HepG2 (cell line): ENCODE results near the gene EZH1. TPM values are rescaled to one million over a fixed set of nuclear protein-coding genes. Genes with fewer than 3 reads are reported as not detected.

Experiments
- ARID3A ChIP-seq: IDR thresholded peaks from 2 replicates; pipeline ENCODE4 v1.6.1; 2012; ENCODE audit warnings: low read depth, low read length, improper control_type of control experiment
- CAMTA2 ChIP-seq: sonication (generic); formaldehyde crosslinking; IDR thresholded peaks from 2 replicates; pipeline ENCODE4 v1.4.0; 2020; ENCODE audit warnings: mild to moderate bottlenecking, missing genetic modification reagents, borderline replicate concordance
- CENPT ChIP-seq: sonication (generic); formaldehyde crosslinking; IDR thresholded peaks from 2 replicates; pipeline ENCODE4 v1.8.0; 2022; ENCODE audit warnings: low read depth, mild to moderate bottlenecking, moderate library complexity, missing genetic modification reagents
- EP300 ChIP-seq, 3 experiments: sonication (generic) in 1 of 3; formaldehyde crosslinking in 1 of 3; IDR thresholded peaks; 2 replicates each; pipeline versions ENCODE4 v1.5.1 to v1.6.1; 2011 to 2020; ENCODE audit warnings: low read depth in 2 of 3, low read length in 2 of 3, borderline replicate concordance in 1 of 3, improper control_type of control experiment in 1 of 3, mild to moderate bottlenecking in 1 of 3, missing genetic modification reagents in 1 of 3, moderate library complexity in 1 of 3
- FOXC1 ChIP-seq: sonication (generic); formaldehyde crosslinking; IDR thresholded peaks from 2 replicates; pipeline ENCODE4 v1.8.0; 2022; ENCODE audit warnings: mild to moderate bottlenecking, missing genetic modification reagents, borderline replicate concordance
- IKZF4 ChIP-seq: sonication (generic); formaldehyde crosslinking; IDR thresholded peaks from 2 replicates; pipeline ENCODE4 v1.5.1; 2020; ENCODE audit warnings: borderline replicate concordance, mild to moderate bottlenecking, low read depth, missing genetic modification reagents; ENCODE audit errors: not compliant biosample characterization
- PHF8 ChIP-seq: sonication (generic); formaldehyde crosslinking; IDR thresholded peaks from 2 replicates; pipeline ENCODE4 v1.5.0; 2020; ENCODE audit warnings: missing genetic modification reagents
- RBM39 ChIP-seq: fragments of 200-400 bp; formaldehyde crosslinking; IDR thresholded peaks from one replicate; pipeline ENCODE4 v1.6.1; 2018; ENCODE audit warnings: antibody characterized with exemption, mild to moderate bottlenecking, low read depth, low read length; ENCODE audit not compliant: poor library complexity, severe bottlenecking
- ZBTB1 ChIP-seq: sonication (generic); formaldehyde crosslinking; IDR thresholded peaks from 2 replicates; pipeline ENCODE4 v1.4.0; 2020; ENCODE audit warnings: missing genetic modification reagents, borderline replicate concordance
- ZKSCAN8 ChIP-seq: IDR thresholded peaks from 2 replicates; pipeline ENCODE4 v1.6.1; 2016; ENCODE audit warnings: borderline replicate concordance, missing genetic modification reagents, missing compliant biosample characterization
- ZNF280D ChIP-seq: sonication (generic); formaldehyde crosslinking; IDR thresholded peaks from 2 replicates; pipeline ENCODE4 v1.5.1; 2020; ENCODE audit warnings: mild to moderate bottlenecking, missing genetic modification reagents
- ZNF382 ChIP-seq: sonication (generic); formaldehyde crosslinking; IDR thresholded peaks from 2 replicates; pipeline ENCODE4 v1.5.0; 2020; ENCODE audit warnings: missing genetic modification reagents, mild to moderate bottlenecking, borderline replicate concordance
- ZNF446 ChIP-seq: sonication (generic); formaldehyde crosslinking; IDR thresholded peaks from 2 replicates; pipeline ENCODE4 v1.5.0; 2020; ENCODE audit warnings: mild to moderate bottlenecking, missing genetic modification reagents
- ZNF503 ChIP-seq: sonication (generic); formaldehyde crosslinking; IDR thresholded peaks from 2 replicates; pipeline ENCODE4 v1.4.0; 2020; ENCODE audit warnings: missing genetic modification reagents
- ZNF703 ChIP-seq: sonication (generic); formaldehyde crosslinking; IDR thresholded peaks from 2 replicates; pipeline ENCODE4 v1.5.1; 2020; ENCODE audit warnings: missing genetic modification reagents, mild to moderate bottlenecking, moderate library complexity, borderline replicate concordance
- ZSCAN20 ChIP-seq: sonication (generic); formaldehyde crosslinking; IDR thresholded peaks from 2 replicates; pipeline ENCODE4 v1.4.0; 2020; ENCODE audit warnings: missing genetic modification reagents, mild to moderate bottlenecking, borderline replicate concordance
- polyA plus RNA-seq, 8 experiments: library from polyadenylated mRNA; depleted of rRNA in 3 of 8; stranded (reverse) in 7 of 8; unstranded in 1 of 8; fragments of >200 nt; fragmentation: Illumina TruSeq in 4 of 8; extraction: Trizol in 4 of 8; gene quantifications; 2 replicates each; pipeline versions ENCODE4 v1.2.1 to v1.2.3, GENCODE V29; 2011 to 2016; ENCODE audit warnings: low read depth in 4 of 8, missing spikeins in 1 of 8, mixed read lengths in 1 of 8; ENCODE audit not compliant: insufficient read depth in 1 of 8
- total RNA-seq, 5 experiments: library from RNA; depleted of rRNA; stranded (reverse); fragments of >200 nt; fragmentation: Illumina TruSeq; extraction: Trizol; gene quantifications; 2 replicates each; pipeline ENCODE4 v1.2.3, GENCODE V29; 2016; ENCODE audit warnings: low read depth in 1 of 5
- TF ChIP-seq, protein P1 (sequence below): sonication (generic); formaldehyde crosslinking; IDR thresholded peaks from 2 replicates; pipeline ENCODE4 v1.4.0; 2020; ENCODE audit warnings: low read depth, mild to moderate bottlenecking, missing genetic modification reagents
- TF ChIP-seq, protein P2 (sequence below): sonication (generic); formaldehyde crosslinking; IDR thresholded peaks from 2 replicates; pipeline ENCODE4 v1.4.0; 2020; ENCODE audit warnings: mild to moderate bottlenecking, low read depth, missing genetic modification reagents

EZH1 gene
- total and polyA plus RNA-seq, 2 of the 13 experiments (the other 11 are each of a cell fraction or from before 2014, with no cell fraction given), result 11.6 to 24.0 TPM

- peak; percentile 77; the same call in 1 of the 2 replicates for TF ChIP-seq ZSCAN20 (CRISPR knock-in tag)
- TF ChIP-seq ZKSCAN8, result peak; percentile 90; the same call in 1 of the 2 replicates
- TF ChIP-seq ZBTB1 (CRISPR knock-in tag), result no peak
- TF ChIP-seq ZNF382 (CRISPR knock-in tag), result no peak
- TF ChIP-seq CENPT (CRISPR knock-in tag), result no peak
- TF ChIP-seq RBM39, result peak; percentile 72
- peak; percentile 73 for TF ChIP-seq IKZF4 (CRISPR knock-in tag)
- TF ChIP-seq PHF8, result peak; percentile 87
- TF ChIP-seq, protein P1, sequence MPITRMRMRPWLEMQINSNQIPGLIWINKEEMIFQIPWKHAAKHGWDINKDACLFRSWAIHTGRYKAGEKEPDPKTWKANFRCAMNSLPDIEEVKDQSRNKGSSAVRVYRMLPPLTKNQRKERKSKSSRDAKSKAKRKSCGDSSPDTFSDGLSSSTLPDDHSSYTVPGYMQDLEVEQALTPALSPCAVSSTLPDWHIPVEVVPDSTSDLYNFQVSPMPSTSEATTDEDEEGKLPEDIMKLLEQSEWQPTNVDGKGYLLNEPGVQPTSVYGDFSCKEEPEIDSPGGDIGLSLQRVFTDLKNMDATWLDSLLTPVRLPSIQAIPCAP, result 0 out of 2 replicates have a peak, but pooled peaks have one; percentile 53
- TF ChIP-seq EP300 (IDR thresholded peaks at IDR 0.05; ENCODE audit: low read depth in 2 of 2, low read length in 2 of 2), result peak; percentile 44 to 53; a peak in 2 of 4 replicates
- TF ChIP-seq EP300 (CRISPR knock-in tag; IDR thresholded peaks at IDR 0.05; ENCODE audit: borderline replicate concordance), result peak; percentile 63
- no peak for TF ChIP-seq ZNF446 (CRISPR knock-in tag)
- no peak for TF ChIP-seq ZNF280D
- peak; percentile 37; the same call in 1 of the 2 replicates for TF ChIP-seq ZNF503 (CRISPR knock-in tag)
- TF ChIP-seq FOXC1 (CRISPR knock-in tag), result peak; percentile 97
- TF ChIP-seq ARID3A, result 0 out of 2 replicates have a peak, but pooled peaks have one; percentile 8
- TF ChIP-seq CAMTA2, result 0 out of 2 replicates have a peak, but pooled peaks have one; percentile 51
- TF ChIP-seq ZNF703 (CRISPR knock-in tag), result no peak
- TF ChIP-seq, protein P2, sequence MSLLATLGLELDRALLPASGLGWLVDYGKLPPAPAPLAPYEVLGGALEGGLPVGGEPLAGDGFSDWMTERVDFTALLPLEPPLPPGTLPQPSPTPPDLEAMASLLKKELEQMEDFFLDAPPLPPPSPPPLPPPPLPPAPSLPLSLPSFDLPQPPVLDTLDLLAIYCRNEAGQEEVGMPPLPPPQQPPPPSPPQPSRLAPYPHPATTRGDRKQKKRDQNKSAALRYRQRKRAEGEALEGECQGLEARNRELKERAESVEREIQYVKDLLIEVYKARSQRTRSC (CRISPR knock-in tag), result peak; percentile 92; the same call in 1 of the 2 replicates
These were observed 28.6 kb upstream of the EZH1 start, which contains the start of gene VPS25 (continued) for GRCh38 chr17:42773290-42774035.
